ENCODE results near the gene LRRC70.
"Not testable (repeated sequence)": the region's sequence is repeated elsewhere in the genome, so short reads cannot be mapped to it uniquely, and the experiment has no call there.

The LRRC70 gene

DNA sequence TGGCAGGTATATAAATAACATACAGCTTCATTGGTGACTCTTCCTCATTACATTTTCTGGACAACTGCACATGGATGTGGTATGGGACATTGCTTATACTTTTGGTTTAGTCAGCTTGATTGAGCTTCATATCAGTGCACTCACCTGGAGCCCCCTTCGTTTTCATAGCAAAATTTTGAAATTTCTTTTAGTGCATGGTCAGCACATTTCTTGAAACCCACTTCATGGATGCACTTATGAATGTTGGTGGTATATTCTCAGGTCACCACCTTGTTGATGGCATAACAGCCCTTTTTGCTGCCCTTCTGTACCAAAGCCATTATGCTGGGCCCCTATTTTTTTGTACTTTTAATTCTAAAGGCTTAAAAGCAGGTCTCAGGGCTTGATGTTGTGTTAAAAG lies 16.7 kb upstream of the LRRC70 start:
- ChIA-PET POLR2A (no interaction called here), CTCF (no interaction called here)
- TF ChIP-seq, protein P1, sequence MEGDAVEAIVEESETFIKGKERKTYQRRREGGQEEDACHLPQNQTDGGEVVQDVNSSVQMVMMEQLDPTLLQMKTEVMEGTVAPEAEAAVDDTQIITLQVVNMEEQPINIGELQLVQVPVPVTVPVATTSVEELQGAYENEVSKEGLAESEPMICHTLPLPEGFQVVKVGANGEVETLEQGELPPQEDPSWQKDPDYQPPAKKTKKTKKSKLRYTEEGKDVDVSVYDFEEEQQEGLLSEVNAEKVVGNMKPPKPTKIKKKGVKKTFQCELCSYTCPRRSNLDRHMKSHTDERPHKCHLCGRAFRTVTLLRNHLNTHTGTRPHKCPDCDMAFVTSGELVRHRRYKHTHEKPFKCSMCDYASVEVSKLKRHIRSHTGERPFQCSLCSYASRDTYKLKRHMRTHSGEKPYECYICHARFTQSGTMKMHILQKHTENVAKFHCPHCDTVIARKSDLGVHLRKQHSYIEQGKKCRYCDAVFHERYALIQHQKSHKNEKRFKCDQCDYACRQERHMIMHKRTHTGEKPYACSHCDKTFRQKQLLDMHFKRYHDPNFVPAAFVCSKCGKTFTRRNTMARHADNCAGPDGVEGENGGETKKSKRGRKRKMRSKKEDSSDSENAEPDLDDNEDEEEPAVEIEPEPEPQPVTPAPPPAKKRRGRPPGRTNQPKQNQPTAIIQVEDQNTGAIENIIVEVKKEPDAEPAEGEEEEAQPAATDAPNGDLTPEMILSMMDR (IDR thresholded peaks at IDR 0.05; ENCODE audit: insufficient read depth, low read length, missing control alignments): no peak
- no peak overlapping the region for H3K4me3 ChIP-seq (ENCODE audit: low read depth, low read length)
- no peak for DNase-seq (ENCODE audit: low read depth, low spot score)

DNA sequence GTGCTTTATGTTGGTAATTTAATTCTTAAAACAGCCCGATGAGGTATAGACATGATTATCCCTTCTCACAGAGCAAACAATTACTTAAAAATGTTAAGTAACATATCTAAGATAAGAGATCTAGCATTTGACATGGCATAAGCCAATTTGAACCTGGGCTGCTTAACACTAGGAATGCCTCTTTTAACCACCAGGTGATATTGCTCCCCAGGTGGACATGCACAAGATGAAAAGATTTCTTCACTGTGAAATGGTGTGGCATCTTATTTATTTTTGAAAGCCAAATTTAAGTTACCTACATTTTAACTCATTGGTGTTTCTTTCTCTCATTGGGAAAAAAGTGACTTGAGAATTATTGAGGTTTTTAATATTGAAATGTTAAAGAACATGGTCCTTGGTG lies 15.8 kb upstream of the LRRC70 start:
- TF ChIP-seq, protein P1 (IDR thresholded peaks at IDR 0.05; ENCODE audit: insufficient read depth, low read length, missing control alignments): no peak
- ChIA-PET POLR2A (no interaction called here), CTCF (no interaction called here)
- no peak for DNase-seq (ENCODE audit: low read depth, low spot score)
- no peak overlapping the region for H3K4me3 ChIP-seq (ENCODE audit: low read depth, low read length)

DNA sequence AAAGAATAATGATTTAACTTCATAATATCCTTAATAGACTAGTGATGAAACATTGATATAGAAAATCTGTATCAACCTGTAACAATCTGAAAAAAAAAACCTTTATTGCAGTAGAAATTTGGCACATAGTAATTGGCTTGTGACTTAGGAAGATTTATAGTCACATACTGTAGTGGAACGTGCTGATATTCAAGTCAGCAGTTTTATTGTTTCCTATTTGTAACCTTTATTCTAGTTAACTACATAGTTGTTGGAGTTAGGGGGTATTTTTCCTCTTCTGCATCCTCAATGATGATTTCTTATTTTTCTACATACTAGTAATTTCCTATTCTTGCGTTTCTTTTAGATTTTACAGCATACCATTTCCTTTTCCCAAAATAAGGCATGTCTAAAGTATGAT lies 14.5 kb upstream of the LRRC70 start:
- TF ChIP-seq, protein P1 (IDR thresholded peaks at IDR 0.05; ENCODE audit: insufficient read depth, low read length, missing control alignments): no peak
- H3K4me3 ChIP-seq (ENCODE audit: low read depth, low read length): no peak overlapping the region
- no peak for DNase-seq (ENCODE audit: low read depth, low spot score)
- ChIA-PET CTCF (no interaction called here), POLR2A (no interaction called here)

DNA sequence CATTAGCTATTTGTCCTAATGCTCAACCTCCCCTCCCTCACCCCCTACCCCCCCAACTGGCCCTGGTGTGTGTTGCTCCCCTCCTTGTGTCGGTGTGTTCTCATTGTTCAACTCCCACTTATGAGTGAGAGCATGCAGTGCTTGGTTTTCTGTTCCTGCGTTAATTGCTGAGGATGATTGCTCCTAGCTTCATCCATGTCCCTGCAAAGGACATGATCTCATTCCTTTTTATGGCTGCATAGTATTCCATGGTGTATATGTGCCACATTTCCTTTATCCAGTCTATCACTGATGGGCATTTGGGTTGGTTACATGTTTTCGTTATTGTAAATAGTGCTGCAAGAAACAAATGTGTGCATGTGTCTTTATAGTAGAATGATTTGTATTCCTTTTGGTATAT lies 12.9 kb upstream of the LRRC70 start:
- H3K4me3 ChIP-seq (ENCODE audit: low read depth, low read length); POLR2A ChIA-PET; DNase-seq (ENCODE audit: low read depth, low spot score); CTCF ChIA-PET: not testable (repeated sequence)

DNA sequence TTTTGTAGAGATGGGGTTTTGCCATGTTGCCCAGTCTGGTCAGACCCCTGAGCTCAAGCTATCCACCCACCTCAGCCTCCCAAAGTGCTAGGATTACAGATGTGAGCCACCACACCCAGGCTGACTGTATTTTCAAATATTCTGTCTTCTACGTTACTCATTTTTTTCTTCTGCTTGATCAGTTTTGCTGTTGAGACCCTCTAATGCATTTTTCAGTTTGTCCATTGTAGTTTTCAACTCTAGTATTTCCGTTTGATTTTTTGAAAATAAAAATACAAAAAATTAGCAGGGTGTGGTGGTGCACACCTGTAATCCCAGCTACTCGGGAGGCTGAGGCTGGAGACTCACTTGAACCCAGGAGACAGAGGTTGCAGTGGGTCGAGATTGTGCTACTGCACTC lies 10.5 kb upstream of the LRRC70 start:
- ChIA-PET CTCF (no interaction called here), POLR2A (no interaction called here)
- H3K4me3 ChIP-seq (ENCODE audit: low read depth, low read length): no peak overlapping the region
- DNase-seq (ENCODE audit: low read depth, low spot score): no peak
- TF ChIP-seq, protein P1 (IDR thresholded peaks at IDR 0.05; ENCODE audit: insufficient read depth, low read length, missing control alignments): no peak

DNA sequence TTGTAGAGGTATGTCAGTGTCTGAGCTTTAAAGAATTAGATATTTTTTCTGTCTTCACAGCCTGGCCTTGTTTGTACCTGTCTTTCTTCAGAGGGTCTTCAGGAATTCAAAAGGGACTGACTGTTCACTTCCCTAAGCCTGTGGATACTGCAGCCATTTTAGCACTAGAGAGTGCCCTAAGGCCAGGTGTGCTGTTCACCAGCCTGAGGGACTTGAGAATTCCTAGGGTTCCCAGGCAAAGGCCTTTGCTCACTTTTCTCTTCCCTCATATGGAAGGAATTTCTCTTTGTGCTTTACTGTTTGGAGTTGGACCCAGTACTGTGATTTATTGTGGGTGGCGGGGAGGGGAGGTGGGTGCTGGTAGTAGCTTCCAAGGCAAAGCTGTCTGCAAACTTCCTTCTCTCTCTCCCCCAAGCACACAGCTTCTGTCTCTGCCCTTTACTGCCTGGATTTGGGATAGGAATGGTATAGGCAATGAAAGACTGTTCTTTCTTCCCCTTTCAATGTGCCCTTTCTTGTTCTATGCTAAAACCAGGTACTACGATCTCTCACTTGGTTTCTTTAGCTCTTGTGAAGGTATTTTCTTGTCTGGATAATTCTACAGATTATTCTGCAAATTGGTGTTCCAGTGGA lies 9.7 kb upstream of the LRRC70 start:
- no peak for DNase-seq (ENCODE audit: low read depth, low spot score)
- no peak overlapping the region for H3K4me3 ChIP-seq (ENCODE audit: low read depth, low read length)
- TF ChIP-seq, protein P1 (IDR thresholded peaks at IDR 0.05; ENCODE audit: insufficient read depth, low read length, missing control alignments): no peak
- ChIA-PET CTCF (no interaction called here), POLR2A (no interaction called here)

DNA sequence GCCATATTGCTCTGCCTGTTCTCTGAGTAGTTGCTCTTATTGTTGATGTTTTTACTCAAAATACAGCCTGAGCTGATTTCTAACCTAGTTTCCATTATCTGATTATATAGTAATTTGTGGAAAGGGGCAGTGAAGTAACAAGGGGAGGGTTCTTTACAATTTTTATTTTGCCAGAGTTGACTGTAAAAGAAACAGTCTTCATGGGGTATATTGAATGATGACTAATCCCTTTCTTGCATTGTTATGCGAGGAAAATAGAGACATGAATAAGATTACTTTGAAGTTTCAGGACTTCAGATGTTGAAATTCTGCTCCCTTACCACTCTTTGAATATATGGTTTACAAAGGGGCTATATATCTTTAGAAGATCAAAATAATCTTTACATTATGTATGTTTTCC lies 9.1 kb upstream of the LRRC70 start:
- no peak for DNase-seq (ENCODE audit: low read depth, low spot score)
- TF ChIP-seq, protein P1 (IDR thresholded peaks at IDR 0.05; ENCODE audit: insufficient read depth, low read length, missing control alignments): no peak
- CTCF ChIA-PET: no interaction called here
- no peak overlapping the region for H3K4me3 ChIP-seq (ENCODE audit: low read depth, low read length)
- POLR2A ChIA-PET: no interaction called here

All from AG04449 (cell line).